Erythroblast (primary cell): ENCODE measurements around the gene SUGCT.

Experiments used
- GATA1 ChIP-seq: IDR thresholded peaks from 2 replicates; pipeline ENCODE4 v1.6.1; 2011; ENCODE audit warnings: low read depth, mild to moderate bottlenecking, control low read depth, low read length, moderate library complexity
- POLR2A ChIP-seq: IDR thresholded peaks from 2 replicates; pipeline ENCODE4 v1.6.1; 2011; ENCODE audit warnings: mild to moderate bottlenecking, low read length

DNA sequence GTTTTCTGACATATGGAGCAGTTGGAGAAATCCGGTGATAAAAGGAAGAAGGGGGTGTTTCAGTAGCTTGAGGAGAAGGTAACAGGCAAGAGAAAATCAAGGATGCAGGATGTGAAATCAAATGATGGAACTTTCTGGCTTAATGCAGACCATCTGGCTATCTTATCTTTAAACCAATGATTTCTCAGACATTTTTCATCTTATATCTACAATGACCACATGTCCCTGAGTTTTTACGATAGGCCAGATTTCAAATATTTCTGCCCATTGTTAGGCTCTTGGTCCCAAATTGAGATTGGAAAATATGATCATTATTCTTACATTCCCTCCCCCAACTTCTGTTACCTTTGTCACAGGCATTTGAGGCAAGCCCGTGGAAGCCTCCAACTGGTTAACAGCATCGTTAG is 486.8 kb downstream of the SUGCT start:
- TF ChIP-seq POLR2A (no peak), GATA1 (no peak)
